Mucosa of stomach (tissue), 1 donor: ENCODE results near the gene DBF4B.
"Not testable (repeated sequence)": the region's sequence is repeated elsewhere in the genome, so short reads cannot be mapped to it uniquely, and the experiment has no call there.

Source experiments
- H3K27me3 ChIP-seq: one replicate; pipeline ENCODE4 v1.7.0; 2013; ENCODE audit warnings: mild to moderate bottlenecking, low read length; ENCODE audit not compliant: control insufficient read depth, insufficient read depth
- H3K36me3 ChIP-seq: one replicate; pipeline ENCODE4 v1.7.0; 2013; ENCODE audit warnings: low read length; ENCODE audit not compliant: control insufficient read depth, insufficient read depth
- H3K4me1 ChIP-seq: one replicate; pipeline ENCODE4 v1.7.0; 2013; ENCODE audit warnings: mild to moderate bottlenecking, low read length; ENCODE audit not compliant: control insufficient read depth, insufficient read depth
- H3K4me3 ChIP-seq: one replicate; pipeline ENCODE4 v1.7.0; 2013; ENCODE audit warnings: low read length
- H3K9ac ChIP-seq: one replicate; pipeline ENCODE4 v1.7.0; 2013; ENCODE audit warnings: mild to moderate bottlenecking, low read length, moderate library complexity
- H3K9me3 ChIP-seq: one replicate; pipeline ENCODE4 v1.7.0; 2013; ENCODE audit warnings: mild to moderate bottlenecking, low read length, moderate library complexity; ENCODE audit not compliant: control insufficient read depth
- donor health status: Pancreatic carcinoma.

Gene DBF4B

DNA sequence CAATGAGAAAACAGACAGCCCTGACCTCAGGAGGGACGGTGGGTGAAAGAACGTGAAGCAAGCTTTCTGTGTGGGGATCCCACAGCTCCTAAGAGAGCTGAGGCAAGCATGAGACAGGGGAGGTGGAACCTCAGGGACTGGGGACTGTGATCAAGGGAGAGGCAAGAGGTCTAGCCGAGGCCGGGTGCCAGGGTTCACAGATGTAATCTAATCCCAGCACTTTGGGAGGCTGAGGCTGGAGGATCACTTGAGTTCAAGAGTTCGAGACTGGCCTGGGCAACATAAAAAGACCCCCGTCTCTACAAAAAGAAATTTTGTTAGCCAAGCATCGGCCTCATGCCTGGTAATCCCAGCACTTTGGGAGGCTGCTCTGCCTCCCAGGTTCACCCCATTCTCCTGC, 45.8 kb downstream of the DBF4B start:
- no peaks in the 10 kb centered on the region for H3K9me3 ChIP-seq
- H3K4me3 ChIP-seq, result no peak overlapping the region
- H3K9ac ChIP-seq, result no peak overlapping the region
- peaks cover 19% of the 10 kb centered on the region for H3K27me3 ChIP-seq
- no peaks in the 10 kb centered on the region for H3K36me3 ChIP-seq
- peaks cover 1% of the 10 kb centered on the region for H3K4me1 ChIP-seq

DNA sequence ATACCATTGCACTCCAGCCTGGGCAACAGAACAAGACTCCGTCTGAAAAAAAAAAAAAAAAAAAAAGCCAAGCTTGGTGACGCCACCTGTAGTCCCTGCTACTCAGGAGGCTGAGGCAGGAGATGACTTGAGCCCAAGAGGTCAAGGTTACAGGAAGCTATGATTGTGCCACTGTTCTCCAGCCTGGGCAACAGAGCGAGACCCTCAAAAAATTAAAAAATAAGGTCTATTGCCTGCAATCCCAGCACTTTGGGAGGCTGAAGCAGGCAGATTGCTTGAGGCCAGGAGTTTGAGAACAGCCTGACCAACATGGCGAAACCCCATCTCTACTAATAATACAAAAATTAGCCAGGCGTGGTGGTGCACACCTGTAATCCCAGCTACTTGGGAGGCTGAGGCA, 46.7 kb downstream of the DBF4B start:
- H3K4me3 ChIP-seq, H3K9me3 ChIP-seq, H3K4me1 ChIP-seq, H3K36me3 ChIP-seq, H3K9ac ChIP-seq: not testable (repeated sequence)
- H3K27me3 ChIP-seq, result peaks cover 28% of the 10 kb centered on the region

- H3K9me3 ChIP-seq, result no peaks in the 10 kb centered on the region
- no peak overlapping the region for H3K4me3 ChIP-seq
- peaks cover 6% of the 10 kb centered on the region for H3K4me1 ChIP-seq
- no peaks in the 10 kb centered on the region for H3K36me3 ChIP-seq
- H3K9ac ChIP-seq, result no peak overlapping the region
- peaks cover 42% of the 10 kb centered on the region for H3K27me3 ChIP-seq
These were observed 48.8 kb downstream of the DBF4B start for GRCh38 chr17:44757045-44757917.

DNA sequence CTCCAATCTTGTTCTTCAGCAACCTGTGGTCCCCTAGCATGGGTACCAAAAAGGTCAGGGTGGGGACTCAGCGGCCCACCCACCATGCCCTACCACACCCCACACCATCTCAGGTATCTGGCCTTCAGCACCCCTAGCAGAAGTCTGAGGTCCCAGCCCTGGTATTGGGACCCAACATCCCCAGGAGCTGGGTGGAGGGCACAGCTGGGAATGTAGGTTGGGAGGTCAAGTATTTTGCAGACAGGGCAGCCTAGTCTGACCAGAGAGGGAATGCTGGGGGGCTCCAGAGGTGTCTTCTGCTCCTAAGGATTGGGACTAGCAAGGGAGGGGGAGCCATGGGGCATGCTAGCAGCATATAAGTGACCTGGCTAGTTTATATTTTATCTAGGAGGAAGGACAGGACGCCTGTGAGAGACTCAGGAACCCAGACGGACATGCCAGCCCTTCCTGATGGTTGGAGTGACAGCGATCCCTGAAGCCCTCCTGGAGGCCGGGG, 49.5 kb downstream of the DBF4B start:
- Histone ChIP-seq H3K27me3 (peaks cover 42% of the 10 kb centered on the region), H3K4me1 (peaks cover 6% of the 10 kb centered on the region), H3K9ac (no peak overlapping the region), H3K4me3 (no peak overlapping the region), H3K9me3 (no peaks in the 10 kb centered on the region), H3K36me3 (no peaks in the 10 kb centered on the region)

DNA sequence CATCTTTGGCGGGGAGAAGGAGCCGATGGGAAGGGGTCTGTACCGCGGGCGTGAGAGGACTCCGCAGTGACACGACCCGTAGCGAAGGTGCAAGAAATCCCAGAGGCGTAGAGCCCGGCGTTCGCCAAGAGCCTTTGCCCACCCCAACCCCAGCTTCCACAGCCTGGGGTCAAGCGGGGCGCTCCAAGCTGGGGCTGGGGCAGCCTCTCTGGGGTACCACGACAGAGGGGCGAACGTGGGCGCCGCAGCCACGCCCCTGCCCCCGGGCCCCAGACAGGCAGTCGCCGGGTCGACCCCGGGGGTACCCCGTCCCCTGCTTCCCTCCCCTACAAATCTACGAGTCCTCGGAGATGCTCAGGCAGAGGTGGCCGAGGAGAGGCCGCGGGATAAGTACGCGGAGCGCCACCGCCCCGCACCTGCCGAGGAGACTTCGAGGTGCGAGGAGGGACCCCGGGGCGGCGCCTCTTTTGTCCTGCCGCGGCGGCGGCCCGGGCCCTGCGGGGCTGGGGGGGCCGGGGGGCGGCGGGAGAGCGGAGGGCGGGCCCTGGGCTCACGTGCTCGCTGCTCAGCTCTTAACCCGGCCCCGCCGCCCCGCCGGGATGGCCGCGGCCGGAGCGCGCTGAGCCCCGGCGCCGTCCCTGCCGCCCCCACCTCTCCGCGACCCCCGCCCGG, 50.1 kb downstream of the DBF4B start, which contains the start of gene ADAM11:
Gene ADAM11, plus strand, starts transcription at position 575 of the 672 bp plus-strand sequence. CDS start 212 bp downstream, outside the sequence.
- Histone ChIP-seq H3K4me3 (no peak within 1 kb of the TSS), H3K9ac (no peak within 1 kb of the TSS), H3K36me3 (no peaks in the 10 kb centered on the region), H3K9me3 (no peaks in the 10 kb centered on the region), H3K27me3 (peaks cover 42% of the 10 kb centered on the region), H3K4me1 (peaks cover 6% of the 10 kb centered on the region)

DNA sequence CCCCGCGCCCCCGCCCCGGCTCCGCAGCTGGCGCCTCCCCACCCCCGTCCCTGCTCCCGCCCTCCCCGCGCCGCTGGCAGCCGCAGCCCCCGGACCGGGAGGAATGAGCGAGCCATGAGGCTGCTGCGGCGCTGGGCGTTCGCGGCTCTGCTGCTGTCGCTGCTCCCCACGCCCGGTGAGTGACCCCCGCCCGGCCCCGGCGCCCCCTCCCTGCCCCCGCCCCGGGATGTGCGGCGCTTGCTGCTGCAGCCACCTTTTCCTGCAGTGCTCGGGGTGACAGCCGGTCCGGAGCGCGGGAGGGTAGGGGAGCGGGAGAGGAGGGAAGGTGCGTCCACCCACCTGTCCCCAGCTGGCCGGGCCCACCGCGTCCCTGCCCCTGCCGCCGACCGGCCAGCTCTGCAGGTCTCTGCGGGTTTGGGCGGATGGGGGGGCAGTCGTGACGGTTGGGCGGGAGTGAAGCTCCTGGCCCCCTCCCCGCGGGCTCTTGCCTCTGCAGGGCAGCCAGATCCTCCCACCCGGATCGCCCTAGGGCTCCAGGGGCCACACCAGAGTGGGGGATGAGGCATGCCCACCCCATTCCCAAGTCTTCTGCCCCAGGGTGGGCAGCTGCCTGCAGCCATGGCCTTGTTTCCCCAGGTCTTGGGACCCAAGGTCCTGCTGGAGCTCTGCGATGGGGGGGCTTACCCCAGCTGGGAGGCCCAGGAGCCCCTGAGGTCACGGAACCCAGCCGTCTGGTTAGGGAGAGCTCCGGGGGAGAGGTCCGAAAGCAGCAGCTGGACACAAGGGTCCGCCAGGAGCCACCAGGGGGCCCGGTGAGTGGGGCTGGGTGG, 50.8 kb downstream of the DBF4B start:
- H3K4me3 ChIP-seq, result no peak overlapping the region
- no peak overlapping the region for H3K9ac ChIP-seq
- H3K27me3 ChIP-seq, result peaks cover 42% of the 10 kb centered on the region
- no peaks in the 10 kb centered on the region for H3K9me3 ChIP-seq
- peaks cover 6% of the 10 kb centered on the region for H3K4me1 ChIP-seq
- H3K36me3 ChIP-seq, result no peaks in the 10 kb centered on the region

GRCh38 chr17:44759916-44760243, 51.4 kb downstream of the DBF4B start:
- Histone ChIP-seq H3K4me1 (peaks cover 6% of the 10 kb centered on the region), H3K4me3 (no peak overlapping the region), H3K27me3 (peaks cover 42% of the 10 kb centered on the region), H3K36me3 (no peaks in the 10 kb centered on the region), H3K9ac (no peak overlapping the region), H3K9me3 (no peaks in the 10 kb centered on the region)

- Histone ChIP-seq H3K36me3 (no peaks in the 10 kb centered on the region), H3K27me3 (peaks cover 42% of the 10 kb centered on the region), H3K9me3 (no peaks in the 10 kb centered on the region), H3K9ac (no peak overlapping the region), H3K4me3 (no peak overlapping the region), H3K4me1 (peaks cover 6% of the 10 kb centered on the region)
These were observed 52.2 kb downstream of the DBF4B start for GRCh38 chr17:44760474-44761308.

DNA sequence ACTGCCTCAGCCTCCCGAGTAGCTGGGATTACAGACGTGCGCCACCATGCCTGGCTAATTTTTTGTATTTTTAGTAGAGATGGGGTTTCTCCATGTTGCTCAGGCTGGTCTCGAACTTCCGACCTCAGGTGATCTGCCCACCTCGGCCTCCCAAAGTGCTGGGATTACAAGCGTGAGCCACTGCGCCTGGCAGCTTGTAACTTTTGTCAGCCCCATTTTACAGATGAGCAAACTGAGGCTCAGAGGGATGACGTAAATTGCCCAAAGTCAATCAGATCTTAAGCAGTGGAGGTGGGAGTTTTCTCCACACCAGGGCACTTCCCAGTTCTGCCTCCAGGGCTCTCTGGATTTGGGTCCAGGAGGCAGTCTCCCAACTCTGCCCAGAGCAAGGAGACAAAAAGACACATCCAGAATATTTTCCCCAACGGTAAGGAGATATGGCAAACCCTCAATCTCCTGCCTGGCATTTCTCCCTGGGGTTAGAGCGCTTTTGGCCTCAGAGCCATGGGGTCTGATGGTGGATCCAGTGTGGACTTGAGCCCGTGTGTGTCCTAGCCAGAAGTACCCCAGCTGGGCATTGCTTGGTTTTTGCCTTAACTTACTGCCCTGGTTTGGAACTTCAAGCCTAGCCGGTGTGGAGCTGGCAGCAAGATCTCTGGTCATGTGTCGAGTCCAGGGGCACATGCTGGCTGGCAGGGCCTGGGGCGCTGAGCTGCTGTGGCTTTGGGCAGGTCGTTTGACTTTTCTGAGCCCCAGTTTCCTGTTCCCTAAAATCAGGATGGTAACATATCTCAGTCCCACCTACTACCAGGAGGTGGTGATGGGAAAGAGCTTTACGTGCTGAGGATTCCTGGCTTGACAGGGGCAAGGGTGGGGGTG, 53.7 kb downstream of the DBF4B start:
- H3K9ac ChIP-seq, result no peak overlapping the region
- no peak overlapping the region for H3K4me3 ChIP-seq
- no peaks in the 10 kb centered on the region for H3K9me3 ChIP-seq
- H3K36me3 ChIP-seq, result no peaks in the 10 kb centered on the region
- peaks cover 47% of the 10 kb centered on the region for H3K27me3 ChIP-seq
- H3K4me1 ChIP-seq, result peaks cover 6% of the 10 kb centered on the region

DNA sequence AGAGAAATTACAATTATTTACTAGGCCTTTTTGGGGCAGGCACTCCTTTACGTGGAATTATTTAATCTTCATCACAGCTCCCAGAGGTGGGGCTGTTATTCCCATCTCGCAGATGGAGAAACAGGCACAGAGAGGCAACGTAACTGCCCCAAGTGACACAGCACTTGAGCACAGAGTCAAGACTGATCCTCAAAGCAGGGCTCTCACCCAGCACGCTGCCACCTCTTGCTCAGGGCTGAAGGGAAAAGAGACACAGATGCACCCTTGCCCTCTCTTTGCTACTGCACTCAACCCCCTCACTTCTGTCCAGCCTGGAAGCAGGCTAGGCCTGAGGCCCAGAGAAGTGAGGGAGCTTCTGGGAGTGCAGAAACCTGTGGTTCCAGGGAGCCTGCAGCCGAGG, 54.7 kb downstream of the DBF4B start:
- Histone ChIP-seq H3K9ac (no peak overlapping the region), H3K4me1 (peaks cover 6% of the 10 kb centered on the region), H3K27me3 (peaks cover 38% of the 10 kb centered on the region)

More for the DNA sequence above, 54.7 kb downstream of the DBF4B start:
- H3K4me3 ChIP-seq, result no peak overlapping the region
- H3K36me3 ChIP-seq, result no peaks in the 10 kb centered on the region
- no peaks in the 10 kb centered on the region for H3K9me3 ChIP-seq
